ENCODE measurements around the gene ATP5PB.

DNA sequence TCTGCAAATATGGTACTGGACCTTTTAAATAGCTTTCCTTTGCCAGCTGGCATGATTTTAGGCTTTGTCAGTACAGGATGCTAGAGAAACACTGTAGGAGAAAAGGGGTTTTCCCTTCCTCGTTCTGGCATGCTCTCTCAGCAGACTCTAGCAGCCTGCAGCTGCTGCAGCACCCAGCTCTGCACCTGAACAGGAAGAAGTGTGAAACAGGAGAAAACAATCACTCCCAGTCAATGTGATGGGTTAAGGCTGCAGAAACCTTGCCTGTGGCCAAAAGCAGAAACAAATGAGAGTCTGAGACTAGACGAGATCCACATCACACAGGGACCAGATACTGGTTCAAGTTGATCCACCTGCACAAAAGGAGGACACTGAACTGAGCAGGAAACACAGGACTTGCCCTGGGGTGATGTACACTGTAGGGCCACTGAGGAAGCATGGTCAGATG, 42.9 kb upstream of the ATP5PB start:
- TF ChIP-seq GATA3 (IDR thresholded peaks at IDR 0.05; ENCODE audit: low read depth, low read length) (no peak), GATA2 (IDR thresholded peaks at IDR 0.05; ENCODE audit: low read depth, low read length) (no peak)

Measured in SH-SY5Y (cell line).